ENCODE data around the gene COBL.

- TF ChIP-seq CTCF (IDR thresholded peaks at IDR 0.05) (no peak), EP300 (IDR thresholded peaks at IDR 0.05; ENCODE audit: low read depth) (no peak), POLR2AphosphoS5 (IDR thresholded peaks at IDR 0.05) (no peak)
Observed at GRCh38 chr7:51217804-51218203, 98.8 kb downstream of the COBL start.

All from transverse colon (tissue), 4 donors.